T-helper 9 cell (primary cell): ENCODE measurements around the gene FOXP4.

Experiments
- DNase-seq: peaks from one replicate; pipeline ENCODE4 v3.0.0-alpha.2; 2020

Gene FOXP4

GRCh38 chr6:41649596-41649995, 103.4 kb downstream of the FOXP4 start:
- DNase-seq, result no peak

GRCh38 chr6:41650120-41650519, 103.9 kb downstream of the FOXP4 start:
- no peak for DNase-seq

GRCh38 chr6:41651246-41651961, 105.2 kb downstream of the FOXP4 start:
- no peak for DNase-seq
